Right atrium auricular region (tissue), 2 donors: ENCODE results near the gene FGF2. TPM values are rescaled to one million over a fixed set of nuclear protein-coding genes. Genes with fewer than 3 reads are reported as not detected.
A peak's percentile ranks its signal among the peaks of the same experiment; 100 is the strongest.

ENCODE experiments used
- DNase-seq: peaks from one replicate; pipeline ENCODE4 v3.0.0-alpha.2; 2019; ENCODE audit warnings: low spot score
- H3K27ac ChIP-seq, 2 donors: fragments of 200-600 bp; sonication (generic); 1 replicate in 1 of 2; 2 replicates in 1 of 2; pipeline ENCODE4 v1.5.1; 2016 to 2019
- H3K27me3 ChIP-seq, 2 donors: fragments of 200-600 bp; sonication (generic); one replicate each; pipeline versions ENCODE4 v1.5.1 to v1.6.0; 2017 to 2019
- H3K36me3 ChIP-seq: fragments of 200-600 bp; sonication (generic); one replicate; pipeline ENCODE4 v1.5.1; 2016
- H3K4me1 ChIP-seq, 2 donors: fragments of 200-600 bp; sonication (generic); one replicate each; pipeline versions ENCODE4 v1.5.1 to v1.6.0; 2017 to 2019
- H3K4me3 ChIP-seq, 2 donors: fragments of 200-600 bp; sonication (generic); 1 replicate in 1 of 2; 2 replicates in 1 of 2; pipeline ENCODE4 v1.5.1; 2017 to 2019; ENCODE audit warnings: mild to moderate bottlenecking in 1 of 2, moderate library complexity in 1 of 2
- H3K9me3 ChIP-seq, 2 donors: fragments of 200-600 bp; sonication (generic); one replicate each; pipeline ENCODE4 v1.5.1; 2019
- total RNA-seq, 2 donors: library from RNA; depleted of rRNA; stranded (reverse); fragments of >200 nt; gene quantifications; one replicate each; pipeline ENCODE4 v1.1.0, GENCODE V29; 2016
- TF ChIP-seq, protein P1 (sequence below), 2 donors: fragments of 200-600 bp; sonication (generic); IDR thresholded peaks; one replicate each; pipeline ENCODE4 v1.5.1; 2019; ENCODE audit warnings: antibody characterized with exemption in 2 of 2

The FGF2 gene
- 10 to 100 TPM in 1 of 2 donors, 1 to 10 TPM in 1; 4.3 to 11.6 TPM for total RNA-seq

DNA sequence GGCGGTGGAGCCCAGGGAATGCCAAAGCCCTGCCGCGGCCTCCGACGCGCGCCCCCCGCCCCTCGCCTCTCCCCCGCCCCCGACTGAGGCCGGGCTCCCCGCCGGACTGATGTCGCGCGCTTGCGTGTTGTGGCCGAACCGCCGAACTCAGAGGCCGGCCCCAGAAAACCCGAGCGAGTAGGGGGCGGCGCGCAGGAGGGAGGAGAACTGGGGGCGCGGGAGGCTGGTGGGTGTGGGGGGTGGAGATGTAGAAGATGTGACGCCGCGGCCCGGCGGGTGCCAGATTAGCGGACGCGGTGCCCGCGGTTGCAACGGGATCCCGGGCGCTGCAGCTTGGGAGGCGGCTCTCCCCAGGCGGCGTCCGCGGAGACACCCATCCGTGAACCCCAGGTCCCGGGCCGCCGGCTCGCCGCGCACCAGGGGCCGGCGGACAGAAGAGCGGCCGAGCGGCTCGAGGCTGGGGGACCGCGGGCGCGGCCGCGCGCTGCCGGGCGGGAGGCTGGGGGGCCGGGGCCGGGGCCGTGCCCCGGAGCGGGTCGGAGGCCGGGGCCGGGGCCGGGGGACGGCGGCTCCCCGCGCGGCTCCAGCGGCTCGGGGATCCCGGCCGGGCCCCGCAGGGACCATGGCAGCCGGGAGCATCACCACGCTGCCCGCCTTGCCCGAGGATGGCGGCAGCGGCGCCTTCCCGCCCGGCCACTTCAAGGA, at the start of gene FGF2:
TSS of gene FGF2 (plus strand) at position 279 of the 705 bp plus-strand sequence. CDS start at position 623, 344 bp downstream.
- H3K36me3 ChIP-seq, result no peaks in the 10 kb centered on the region
- H3K27me3 ChIP-seq, result no peaks in the 10 kb centered on the region
- H3K4me3 ChIP-seq, result peak within 1 kb of the TSS; percentile 64 to 72
- peaks cover 0 to 20% of the 10 kb centered on the region in 2 donors for H3K4me1 ChIP-seq
- TF ChIP-seq, protein P1, sequence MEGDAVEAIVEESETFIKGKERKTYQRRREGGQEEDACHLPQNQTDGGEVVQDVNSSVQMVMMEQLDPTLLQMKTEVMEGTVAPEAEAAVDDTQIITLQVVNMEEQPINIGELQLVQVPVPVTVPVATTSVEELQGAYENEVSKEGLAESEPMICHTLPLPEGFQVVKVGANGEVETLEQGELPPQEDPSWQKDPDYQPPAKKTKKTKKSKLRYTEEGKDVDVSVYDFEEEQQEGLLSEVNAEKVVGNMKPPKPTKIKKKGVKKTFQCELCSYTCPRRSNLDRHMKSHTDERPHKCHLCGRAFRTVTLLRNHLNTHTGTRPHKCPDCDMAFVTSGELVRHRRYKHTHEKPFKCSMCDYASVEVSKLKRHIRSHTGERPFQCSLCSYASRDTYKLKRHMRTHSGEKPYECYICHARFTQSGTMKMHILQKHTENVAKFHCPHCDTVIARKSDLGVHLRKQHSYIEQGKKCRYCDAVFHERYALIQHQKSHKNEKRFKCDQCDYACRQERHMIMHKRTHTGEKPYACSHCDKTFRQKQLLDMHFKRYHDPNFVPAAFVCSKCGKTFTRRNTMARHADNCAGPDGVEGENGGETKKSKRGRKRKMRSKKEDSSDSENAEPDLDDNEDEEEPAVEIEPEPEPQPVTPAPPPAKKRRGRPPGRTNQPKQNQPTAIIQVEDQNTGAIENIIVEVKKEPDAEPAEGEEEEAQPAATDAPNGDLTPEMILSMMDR (IDR thresholded peaks at IDR 0.05), result no peak
- DNase-seq, result peak; percentile 68
- peak within 1 kb of the TSS; percentile 80 to 86 for H3K27ac ChIP-seq
- H3K9me3 ChIP-seq, result no peaks in the 10 kb centered on the region

DNA sequence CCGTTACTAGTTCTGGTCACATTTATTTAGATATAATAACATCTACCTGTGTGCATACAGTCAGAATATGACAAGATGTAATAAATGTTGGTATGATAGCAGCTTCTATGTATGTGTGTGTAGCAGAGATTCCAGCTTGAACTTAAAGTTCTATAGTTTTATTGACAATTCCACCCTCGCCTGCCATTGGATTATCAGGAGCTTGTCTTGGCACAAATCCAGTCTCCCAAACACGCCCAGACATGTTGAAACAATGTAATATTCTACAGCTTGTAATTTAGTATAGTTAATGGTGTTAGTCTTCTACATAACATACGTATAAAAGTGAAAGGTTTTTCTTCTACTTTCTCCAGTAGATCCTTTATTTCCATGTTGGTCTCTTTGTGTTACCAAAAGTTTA, 49.7 kb upstream of the FGF2 start:
- no peaks in the 10 kb centered on the region for H3K27me3 ChIP-seq
- TF ChIP-seq, protein P1 (IDR thresholded peaks at IDR 0.05), result no peak
- H3K36me3 ChIP-seq, result no peaks in the 10 kb centered on the region
- no peaks in the 10 kb centered on the region for H3K4me1 ChIP-seq
- no peak overlapping the region for H3K27ac ChIP-seq
- no peak for DNase-seq
- no peaks in the 10 kb centered on the region for H3K9me3 ChIP-seq
- no peak overlapping the region for H3K4me3 ChIP-seq

DNA sequence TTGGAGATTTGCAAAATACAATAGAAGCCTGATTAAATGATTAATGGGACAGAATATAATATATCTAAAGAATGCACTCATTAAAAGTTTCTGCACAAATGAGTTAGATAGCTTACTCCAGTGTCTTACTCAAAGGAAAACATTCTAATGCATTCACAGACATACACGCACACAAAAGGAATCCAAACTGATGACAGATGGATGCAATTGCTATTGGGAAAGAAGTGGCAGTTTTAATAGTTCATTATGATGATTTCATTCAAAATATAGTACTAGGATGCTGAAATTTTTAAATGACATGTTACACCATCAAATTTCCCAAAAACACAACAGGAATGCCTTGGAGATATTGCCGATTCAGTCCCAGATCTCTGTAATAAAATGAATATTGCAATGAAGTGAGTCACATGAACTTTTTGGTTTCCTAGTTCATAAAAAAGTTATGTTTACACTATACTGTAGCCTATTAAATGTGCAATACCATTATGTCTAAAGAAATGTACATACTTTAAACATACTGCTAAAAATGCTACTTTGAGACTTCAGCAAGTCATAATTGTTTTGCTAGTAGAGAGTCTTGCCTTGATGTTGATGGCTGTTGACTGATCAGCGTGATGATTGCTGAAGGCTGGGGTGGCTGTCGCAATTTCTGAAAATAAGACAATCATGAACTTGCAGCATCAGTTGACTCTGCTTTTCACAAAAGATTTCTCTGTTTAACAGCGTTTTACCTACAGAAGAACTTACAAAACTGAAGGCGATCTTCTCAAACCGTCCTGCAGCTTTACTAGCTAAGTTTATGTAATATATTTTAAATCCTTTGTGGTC, 48.6 kb upstream of the FGF2 start:
- Histone ChIP-seq H3K36me3 (no peaks in the 10 kb centered on the region), H3K4me3 (no peak overlapping the region), H3K9me3 (no peaks in the 10 kb centered on the region), H3K27me3 (no peaks in the 10 kb centered on the region), H3K4me1 (peaks cover 0 to 2% of the 10 kb centered on the region in 2 donors), H3K27ac (no peak overlapping the region)
- TF ChIP-seq, protein P1 (IDR thresholded peaks at IDR 0.05), result no peak
- DNase-seq, result no peak

DNA sequence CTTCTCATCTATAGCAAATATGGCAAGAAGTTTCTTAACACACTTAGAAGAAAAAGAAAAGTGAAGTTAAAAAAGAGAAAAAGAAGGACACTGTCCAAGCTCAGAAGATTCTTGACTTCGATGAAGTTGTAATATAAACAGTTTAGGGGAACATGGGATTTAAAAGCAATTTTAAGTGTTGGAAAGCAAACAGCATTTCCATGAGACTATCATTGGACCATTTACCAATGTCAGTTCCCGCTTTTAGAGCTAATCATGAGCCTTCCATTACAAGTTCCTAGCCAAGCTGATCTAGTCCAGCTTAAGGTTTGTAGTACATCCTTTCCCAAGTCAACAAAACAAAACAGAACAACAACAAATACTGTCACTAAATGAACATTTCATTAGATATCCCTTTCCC, 45.1 kb upstream of the FGF2 start:
- Histone ChIP-seq H3K4me3 (no peak overlapping the region), H3K36me3 (no peaks in the 10 kb centered on the region), H3K9me3 (no peaks in the 10 kb centered on the region), H3K27me3 (no peaks in the 10 kb centered on the region), H3K4me1 (peaks cover 0 to 15% of the 10 kb centered on the region in 2 donors), H3K27ac (no peak overlapping the region)
- DNase-seq, result no peak
- TF ChIP-seq, protein P1 (IDR thresholded peaks at IDR 0.05), result no peak

DNA sequence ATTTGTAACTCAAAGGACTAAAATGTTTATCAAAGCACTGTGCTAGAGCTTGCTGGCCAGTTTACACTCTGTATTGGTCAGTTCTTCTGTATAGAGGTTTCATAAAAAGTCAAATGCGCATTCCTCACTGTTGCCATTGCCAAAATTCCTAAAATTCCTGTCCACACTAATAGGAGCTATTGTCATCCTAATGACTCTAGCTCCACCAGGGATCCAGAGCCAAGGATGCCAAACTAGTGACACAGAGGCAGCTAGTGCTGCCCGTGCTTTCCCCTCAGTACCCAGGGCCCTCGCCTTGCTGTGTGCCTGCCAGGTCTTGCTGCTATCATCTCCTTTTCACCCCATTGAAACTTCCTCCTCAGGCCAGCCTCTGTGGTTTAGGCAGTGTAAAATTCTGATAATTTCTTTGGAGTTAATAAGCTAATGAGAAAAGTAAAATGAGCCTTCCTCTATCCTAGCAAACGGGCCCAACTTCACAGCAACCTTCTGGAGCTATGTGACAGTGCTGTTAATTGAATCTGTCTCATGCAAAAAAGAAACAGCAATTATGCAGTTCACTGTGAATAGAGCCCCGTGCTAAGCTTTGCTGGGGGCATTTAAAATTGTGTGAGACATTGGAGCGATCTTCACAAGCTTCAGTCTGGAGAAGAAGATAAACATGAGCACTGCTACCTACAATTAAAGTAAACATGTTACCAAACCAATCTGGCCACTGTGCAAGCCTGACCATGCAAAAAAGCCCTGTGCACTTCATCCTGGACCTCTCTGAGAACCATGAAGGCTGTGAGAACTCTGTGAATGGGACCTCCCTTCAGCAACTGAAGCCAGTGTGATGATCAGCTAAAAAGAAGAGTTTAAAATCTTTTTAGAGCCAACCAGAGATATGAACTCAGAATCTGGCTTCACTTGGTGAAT, 43.1 kb upstream of the FGF2 start:
- TF ChIP-seq, protein P1 (IDR thresholded peaks at IDR 0.05), result no peak

More for the DNA sequence above, 43.1 kb upstream of the FGF2 start:
- peaks cover 0 to 15% of the 10 kb centered on the region in 2 donors for H3K4me1 ChIP-seq
- peak overlapping the region in 1 of 2 donors; percentile 72 for H3K27ac ChIP-seq
- no peaks in the 10 kb centered on the region for H3K36me3 ChIP-seq
- DNase-seq, result peak; percentile 82
- no peak overlapping the region for H3K4me3 ChIP-seq
- no peaks in the 10 kb centered on the region for H3K27me3 ChIP-seq
- H3K9me3 ChIP-seq, result no peaks in the 10 kb centered on the region
